HG02840 (cell line): ENCODE results near the gene GRM6.

Experiments used
- ATAC-seq: cut with Tn5 transposase; IDR thresholded peaks from one replicate; pipeline ENCODE4 v1.9.1; 2021; ENCODE audit warnings: mild to moderate bottlenecking, moderate library complexity, moderate number of reproducible peaks; ENCODE audit not compliant: unreplicated experiment, low FRiP score

The GRM6 gene

DNA sequence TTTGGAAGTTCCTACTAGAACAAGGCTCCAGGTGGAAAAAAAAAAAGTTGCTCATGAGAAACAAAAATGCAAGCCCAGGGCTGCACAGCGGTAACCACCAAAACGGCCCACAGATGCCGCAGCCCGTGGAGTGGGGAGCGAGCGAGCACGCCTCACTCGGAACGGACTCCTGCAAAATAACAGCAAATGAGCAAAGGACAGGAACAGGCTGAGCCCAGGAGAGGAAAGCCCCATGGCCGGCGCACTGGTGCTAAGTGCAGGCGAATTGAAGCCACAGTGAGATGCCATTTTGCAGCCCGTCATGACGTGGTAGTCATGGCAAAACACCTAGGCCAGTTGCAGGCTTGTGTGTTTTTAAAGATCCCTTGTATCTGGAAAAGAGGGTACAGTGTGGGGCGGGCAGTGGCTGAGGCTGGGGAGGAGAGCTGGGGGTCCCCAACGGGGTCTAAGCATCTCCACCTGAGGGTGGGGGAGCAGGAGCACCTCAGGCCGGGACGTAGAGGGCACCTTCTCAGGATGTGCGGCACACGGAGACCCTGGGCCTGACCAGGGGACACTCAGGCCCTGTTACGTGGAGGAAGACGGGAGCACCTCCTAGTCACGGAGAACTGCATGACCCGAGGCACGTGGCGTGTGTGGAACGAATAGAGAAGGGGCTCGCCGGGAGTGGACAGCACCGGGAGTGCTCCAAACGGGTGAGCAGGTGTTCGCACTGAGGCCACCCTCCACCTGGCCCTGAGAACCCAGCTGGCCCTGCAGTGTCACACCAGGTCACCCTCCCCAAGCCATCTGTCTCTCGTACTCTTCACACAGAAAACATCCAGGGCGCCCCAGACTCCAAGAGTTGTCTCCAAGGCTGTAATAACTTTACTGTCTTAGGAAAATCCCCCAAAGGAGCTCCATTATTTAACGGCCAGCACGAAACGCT, 10.7 kb downstream of the GRM6 start:
- ATAC-seq: no peak

DNA sequence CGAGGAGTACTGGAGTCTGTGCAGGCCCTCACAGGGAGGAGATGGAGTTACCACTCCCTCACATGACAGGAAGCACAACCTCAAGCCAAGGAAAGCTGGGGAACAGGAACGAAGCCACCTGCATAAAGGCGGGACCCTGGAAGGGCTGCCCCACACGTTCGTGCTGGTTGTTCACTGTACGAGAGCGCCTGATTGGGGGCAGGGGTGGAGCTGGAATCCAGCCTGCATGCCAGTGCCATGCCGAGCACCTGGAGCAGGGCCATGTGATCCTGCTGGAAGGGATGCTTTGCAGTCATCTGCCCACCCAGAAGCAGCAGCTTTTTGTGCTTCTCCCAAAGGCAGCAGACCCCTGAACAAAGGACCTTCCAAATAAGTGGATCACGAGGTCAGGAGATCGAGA, 11.4 kb downstream of the GRM6 start:
- no peak for ATAC-seq

DNA sequence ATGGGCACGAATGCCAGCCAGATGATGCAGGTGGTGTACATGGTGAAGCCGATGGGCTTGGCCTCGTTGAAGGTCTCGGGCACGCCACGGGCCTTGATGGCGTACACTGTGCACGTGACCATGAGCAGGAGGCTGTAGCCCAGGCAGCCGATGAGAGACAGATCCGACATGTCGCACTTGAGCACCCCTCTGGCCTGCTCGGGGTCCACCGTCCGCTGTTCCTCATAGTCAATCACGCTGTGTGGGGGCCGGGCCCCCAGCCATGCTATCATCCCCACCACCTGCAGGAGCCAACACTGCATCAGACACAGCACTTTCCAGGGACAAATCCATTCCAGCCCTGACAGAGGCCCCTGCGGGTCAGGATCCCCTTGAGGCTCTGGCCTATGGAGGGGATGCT, 12.2 kb downstream of the GRM6 start:
- ATAC-seq: no peak

DNA sequence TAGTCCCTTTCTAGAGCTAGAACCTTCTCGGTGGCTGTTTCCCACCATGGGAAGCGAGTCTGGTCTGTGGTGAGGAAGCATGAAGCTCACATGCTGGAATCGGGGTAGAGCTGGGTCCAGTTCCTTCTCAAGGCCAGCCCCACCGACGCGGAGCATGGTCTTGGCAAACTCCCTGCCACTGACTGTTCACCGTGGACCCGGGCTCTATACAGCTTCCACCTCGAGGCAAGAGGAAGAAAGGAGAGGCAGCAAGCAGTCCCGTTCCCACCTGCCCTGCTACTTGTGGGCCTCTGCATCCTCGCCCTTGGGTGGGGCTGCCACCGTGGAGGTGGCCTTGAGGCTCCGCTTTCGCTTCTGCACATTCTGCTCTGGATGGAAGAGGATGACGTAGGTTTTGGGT, 13.7 kb downstream of the GRM6 start:
- ATAC-seq: no peak

DNA sequence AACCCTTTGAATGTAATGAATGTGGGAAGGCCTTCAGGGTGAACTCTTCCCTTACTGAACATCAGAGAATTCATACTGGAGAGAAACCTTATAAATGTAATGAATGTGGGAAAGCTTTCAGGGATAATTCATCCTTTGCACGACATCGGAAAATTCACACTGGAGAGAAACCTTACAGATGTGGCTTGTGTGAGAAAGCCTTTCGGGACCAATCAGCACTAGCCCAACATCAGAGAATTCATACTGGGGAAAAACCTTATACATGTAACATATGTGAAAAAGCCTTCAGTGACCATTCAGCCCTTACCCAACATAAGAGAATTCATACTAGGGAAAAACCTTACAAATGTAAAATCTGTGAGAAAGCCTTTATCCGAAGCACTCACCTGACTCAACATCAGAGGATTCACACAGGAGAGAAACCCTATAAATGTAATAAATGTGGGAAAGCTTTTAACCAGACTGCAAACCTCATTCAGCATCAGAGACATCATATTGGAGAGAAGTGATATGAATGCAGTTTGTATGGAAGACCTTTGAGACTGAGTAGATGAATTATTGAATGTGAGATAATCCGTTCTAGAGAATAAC, 29.6 kb downstream of the GRM6 start:
- no peak for ATAC-seq

DNA sequence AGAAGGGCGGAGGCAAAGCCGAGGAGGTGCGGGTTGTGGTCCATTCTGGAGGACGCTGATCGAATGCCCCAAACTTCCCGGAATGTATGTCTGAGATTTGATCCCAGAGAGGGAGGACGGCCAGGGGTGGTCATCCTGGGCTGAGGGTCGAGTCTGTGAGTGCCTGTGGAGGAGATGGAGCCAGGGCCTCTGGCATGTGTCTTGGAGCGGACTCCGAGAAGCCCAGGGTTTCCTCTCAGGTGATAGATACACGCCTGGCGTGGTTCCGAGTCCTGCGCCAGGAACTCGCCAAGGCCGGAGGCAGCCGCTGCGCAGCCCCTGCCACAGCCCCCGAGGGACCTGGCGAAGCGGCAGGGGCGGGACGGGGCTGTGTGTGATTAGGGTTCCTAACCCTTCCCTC, 53.8 kb downstream of the GRM6 start:
- no peak for ATAC-seq

DNA sequence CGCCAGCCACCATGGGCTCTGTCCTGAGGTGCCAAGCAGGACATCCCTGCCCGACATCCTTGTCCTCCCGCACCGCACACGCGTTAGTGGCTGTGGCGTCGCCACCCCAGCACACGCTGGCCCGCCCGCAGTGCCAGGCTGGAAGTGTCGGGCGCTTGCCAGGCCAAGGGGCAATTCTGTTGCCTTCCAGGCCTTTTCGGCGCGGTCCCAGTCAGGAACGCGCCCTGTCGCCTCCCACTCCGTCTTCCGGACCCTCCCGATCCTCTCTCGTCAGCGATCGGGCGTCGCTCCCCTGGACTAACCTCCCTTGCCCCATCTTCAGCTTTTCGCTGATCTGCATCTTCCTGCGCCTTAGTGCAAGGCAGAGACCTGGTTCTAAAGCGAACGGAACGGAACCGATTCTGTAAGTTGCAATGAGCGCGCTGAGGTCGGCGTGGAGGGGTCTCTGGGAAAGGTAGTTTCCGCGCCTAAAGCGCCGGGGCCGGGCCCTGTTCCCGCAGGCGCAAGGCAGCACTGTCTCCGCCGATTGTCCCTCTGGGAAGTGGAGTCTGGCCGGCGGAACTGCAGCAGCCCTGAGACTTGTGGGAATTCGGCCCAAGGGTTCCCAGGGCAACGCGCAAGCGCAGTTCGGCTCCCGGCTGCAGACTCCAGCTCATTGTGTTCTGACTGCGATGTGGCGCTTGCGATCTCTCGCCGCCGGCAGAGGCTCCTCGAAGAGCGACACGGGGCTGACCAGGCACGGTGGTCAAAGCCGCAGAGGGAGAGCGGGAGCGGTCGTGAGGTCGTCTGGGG, 54.4 kb downstream of the GRM6 start, which contains the start of gene ZNF454:
Gene ZNF454 (plus strand): TSS at position 630 of the 792 bp plus-strand sequence. CDS start 1,594 bp downstream, outside the sequence.
- no peak for ATAC-seq

DNA sequence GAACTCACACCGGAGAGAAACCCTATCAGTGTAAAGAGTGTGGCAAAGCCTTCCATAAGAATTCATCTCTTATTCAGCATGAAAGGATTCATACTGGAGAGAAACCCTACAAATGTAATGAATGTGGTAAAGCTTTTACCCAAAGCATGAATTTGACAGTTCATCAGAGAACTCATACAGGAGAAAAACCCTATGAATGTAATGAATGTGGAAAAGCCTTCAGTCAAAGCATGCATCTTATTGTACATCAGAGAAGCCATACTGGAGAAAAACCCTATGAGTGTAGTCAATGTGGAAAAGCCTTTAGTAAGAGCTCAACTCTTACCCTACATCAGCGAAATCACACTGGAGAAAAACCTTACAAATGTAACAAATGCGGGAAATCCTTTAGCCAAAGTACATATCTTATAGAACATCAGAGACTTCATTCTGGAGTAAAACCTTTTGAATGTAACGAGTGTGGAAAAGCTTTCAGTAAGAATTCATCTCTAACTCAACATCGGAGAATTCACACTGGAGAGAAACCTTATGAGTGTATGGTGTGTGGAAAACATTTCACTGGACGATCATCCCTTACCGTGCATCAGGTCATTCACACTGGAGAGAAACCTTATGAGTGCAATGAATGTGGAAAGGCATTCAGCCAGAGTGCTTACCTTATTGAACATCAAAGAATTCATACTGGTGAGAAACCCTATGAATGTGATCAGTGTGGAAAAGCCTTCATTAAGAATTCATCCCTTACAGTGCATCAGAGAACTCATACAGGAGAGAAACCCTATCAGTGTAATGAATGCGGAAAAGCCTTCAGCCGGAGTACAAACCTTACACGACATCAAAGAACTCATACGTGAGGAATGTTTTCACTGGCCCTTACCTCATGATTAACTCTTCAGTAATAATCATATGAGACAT, 63.0 kb downstream of the GRM6 start:
- ATAC-seq: no peak
